GM23248 (cell line): ENCODE results near the gene ZFAND3. TPM values are rescaled to one million over a fixed set of nuclear protein-coding genes. Genes with fewer than 3 reads are reported as not detected.

Experiments used
- DNase-seq: peaks from one replicate; pipeline ENCODE4 v3.0.0-alpha.2; 2015
- H2AFZ ChIP-seq: fragments of 200-600 bp; sonication (generic); 2 replicates; pipeline ENCODE4 v1.6.1; 2016; ENCODE audit warnings: antibody characterized with exemption
- H3F3A ChIP-seq: fragments of 200-600 bp; sonication (generic); 2 replicates; pipeline ENCODE4 v1.6.1; 2016; ENCODE audit warnings: mild to moderate bottlenecking, antibody characterized with exemption, mixed run types; ENCODE audit not compliant: insufficient read depth
- H3K27ac ChIP-seq: fragments of 200-600 bp; sonication (generic); 2 replicates; pipeline ENCODE4 v1.5.1; 2016; ENCODE audit warnings: mild to moderate bottlenecking
- H3K27me3 ChIP-seq: fragments of 200-600 bp; sonication (generic); replicated peaks from 2 replicates; pipeline ENCODE4 v1.6.1; 2016; ENCODE audit warnings: mild to moderate bottlenecking; ENCODE audit not compliant: insufficient read depth
- H3K36me3 ChIP-seq: fragments of 200-600 bp; sonication (generic); 2 replicates; pipeline ENCODE4 v1.6.1; 2016; ENCODE audit warnings: low read depth, mild to moderate bottlenecking
- H3K4me1 ChIP-seq: fragments of 200-600 bp; sonication (generic); 2 replicates; pipeline ENCODE4 v1.6.1; 2016; ENCODE audit warnings: mild to moderate bottlenecking; ENCODE audit not compliant: insufficient read depth
- H3K4me2 ChIP-seq: fragments of 200-600 bp; sonication (generic); one replicate; pipeline ENCODE4 v1.6.1; 2016; ENCODE audit warnings: mild to moderate bottlenecking; ENCODE audit not compliant: unreplicated experiment
- H3K4me3 ChIP-seq: fragments of 200-600 bp; sonication (generic); 2 replicates; pipeline ENCODE4 v1.5.1; 2016; ENCODE audit warnings: mild to moderate bottlenecking
- H3K79me2 ChIP-seq: fragments of 200-600 bp; sonication (generic); 2 replicates; pipeline ENCODE4 v1.6.1; 2016; ENCODE audit warnings: mild to moderate bottlenecking; ENCODE audit not compliant: insufficient read depth
- H3K9ac ChIP-seq: fragments of 200-600 bp; sonication (generic); 2 replicates; pipeline ENCODE4 v1.6.1; 2016; ENCODE audit warnings: mild to moderate bottlenecking
- H3K9me2 ChIP-seq: fragments of 200-600 bp; sonication (generic); 2 replicates; pipeline ENCODE4 v1.6.1; 2016; ENCODE audit warnings: mixed run types, mild to moderate bottlenecking, moderate library complexity; ENCODE audit not compliant: insufficient read depth
- H3K9me3 ChIP-seq: fragments of 200-600 bp; sonication (generic); one replicate; pipeline ENCODE4 v1.6.1; 2017; ENCODE audit warnings: low read depth
- H4K20me1 ChIP-seq: fragments of 200-600 bp; sonication (generic); 2 replicates; pipeline ENCODE4 v1.6.0; 2016; ENCODE audit not compliant: insufficient read depth
- EZH2 ChIP-seq: fragments of 200-600 bp; sonication (generic); IDR thresholded peaks from 2 replicates; pipeline ENCODE4 v1.6.1; 2018; ENCODE audit warnings: antibody characterized with exemption, mild to moderate bottlenecking; ENCODE audit not compliant: insufficient read depth, poor library complexity, severe bottlenecking
- EZH2phosphoT487 ChIP-seq: fragments of 200-600 bp; sonication (generic); IDR thresholded peaks from 2 replicates; pipeline ENCODE4 v1.6.1; 2018; ENCODE audit warnings: antibody characterized with exemption, moderate library complexity, mild to moderate bottlenecking, low read depth; ENCODE audit not compliant: insufficient read depth
- WGBS, 2 experiments: methylation state at CpG; one replicate each; pipeline ENCODE4 v1.1.6; 2015 to 2017; ENCODE audit warnings: low lambda C conversion rate in 2 of 2, low coverage in 1 of 2; ENCODE audit errors: missing lambda C conversion rate in 2 of 2; 5-methylcytosine and 5-hydroxymethylcytosine counted together
- in situ Hi-C: fragments of 300-500 bp; cut with MboI; formaldehyde crosslinking; loops from 2 replicates; pipeline ENCODE4 v1.15.0; 2020
- polyA plus RNA-seq: library from polyadenylated mRNA; unstranded; fragments of >200 nt; fragmentation: Nextera tagmentation; extraction: Ambion mirVana; gene quantifications from 2 replicates; pipeline ENCODE4 v1.2.1, GENCODE V29; 2016
- total RNA-seq: library from RNA; depleted of rRNA; stranded (reverse); fragments of >200 nt; shearing (Covaris generic); gene quantifications from 2 replicates; pipeline ENCODE4 v1.2.3, GENCODE V29; 2014

The ZFAND3 gene
- total and polyA plus RNA-seq, 2 experiments from 2014 or later, result 27.5 to 40.0 TPM

DNA sequence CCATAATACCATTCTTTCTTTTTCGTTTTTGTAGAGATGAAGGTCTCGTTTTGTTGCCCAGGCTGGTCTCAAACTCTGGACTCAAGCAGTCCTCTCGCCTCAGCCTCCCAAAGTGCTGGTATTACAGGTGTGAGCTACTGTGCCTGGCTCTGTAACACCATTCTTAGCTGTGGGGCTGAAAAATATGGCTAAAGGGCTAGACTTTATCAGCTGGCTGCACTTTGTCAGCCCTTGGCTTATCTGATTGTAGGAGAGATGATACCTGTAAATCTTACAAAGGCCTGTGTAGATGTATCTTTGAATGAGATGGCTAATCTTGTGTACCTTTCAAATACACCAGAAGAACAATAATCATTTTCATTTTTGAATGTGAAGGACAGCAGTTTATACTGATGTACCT lies 55.2 kb downstream of the ZFAND3 start:
- DNase-seq, result no peak

DNA sequence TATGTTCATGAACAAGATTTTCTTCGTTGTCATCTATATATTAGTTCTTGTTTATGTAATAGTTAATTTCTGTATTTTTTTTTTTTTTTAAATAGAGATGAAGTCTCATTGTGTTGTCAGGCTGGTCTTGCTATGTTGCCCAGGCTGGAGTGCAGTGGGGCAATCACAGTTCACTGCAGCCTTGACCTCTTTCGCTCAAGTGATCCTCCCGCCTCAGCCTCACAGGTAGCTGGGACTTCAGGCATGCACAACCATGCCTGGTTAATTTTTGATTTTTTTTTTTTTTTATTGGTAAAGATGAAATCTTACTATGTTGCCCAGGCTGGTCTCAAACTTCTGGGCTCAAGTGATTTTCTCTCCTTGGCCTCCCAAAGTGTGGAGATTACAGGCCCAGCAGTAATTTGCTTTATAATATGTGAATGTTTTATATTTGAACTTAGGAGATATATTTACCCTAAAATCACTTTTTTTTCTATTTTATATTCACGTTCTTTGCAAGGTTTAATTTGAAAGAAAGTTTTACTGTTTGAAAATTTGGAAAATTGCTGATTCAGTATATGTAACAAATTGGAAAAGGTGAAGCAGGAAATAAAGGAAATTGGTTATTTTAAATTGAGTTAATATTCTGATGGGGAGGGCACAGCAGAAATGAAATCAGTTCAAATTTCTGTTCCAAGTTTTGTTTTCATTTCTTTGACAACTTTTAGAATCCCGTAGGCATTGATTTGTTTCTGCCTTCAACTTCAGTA lies 56.2 kb downstream of the ZFAND3 start:
- no peak overlapping the region for H3K4me2 ChIP-seq
- H3K4me1 ChIP-seq, result peaks cover 21% of the 10 kb centered on the region
- H3K36me3 ChIP-seq, result no peaks in the 10 kb centered on the region; the same call in 1 of the 2 replicates
- peaks cover 8% of the 10 kb centered on the region; the same call in 1 of the 2 replicates for H3F3A ChIP-seq
- H2AFZ ChIP-seq, result no peak overlapping the region
- H3K4me3 ChIP-seq, result no peak overlapping the region
- no peaks in the 10 kb centered on the region for H3K9me3 ChIP-seq
- H3K9me2 ChIP-seq, result no peaks in the 10 kb centered on the region
- in situ Hi-C loops, result no loop called here
- TF ChIP-seq EZH2, result no peak
- TF ChIP-seq EZH2phosphoT487, result no peak
- no peaks in the 10 kb centered on the region for H3K27me3 ChIP-seq
- no peak overlapping the region for H3K27ac ChIP-seq
- H3K79me2 ChIP-seq, result peaks cover 100% of the 10 kb centered on the region
- DNase-seq, result no peak
- no peak overlapping the region for H3K9ac ChIP-seq
- WGBS, 2 experiments, result 93 to 94% methylated on average over 5 of the region's 5 CpGs
- H4K20me1 ChIP-seq, result peaks cover 72% of the 10 kb centered on the region

More for the DNA sequence above, 55.2 kb downstream of the ZFAND3 start:
- H3K27me3 ChIP-seq, result no peaks in the 10 kb centered on the region
- in situ Hi-C loops, result no loop called here
- no peaks in the 10 kb centered on the region for H3K9me3 ChIP-seq
- H3K9me2 ChIP-seq, result no peaks in the 10 kb centered on the region
- peaks cover 100% of the 10 kb centered on the region for H3K79me2 ChIP-seq
- H2AFZ ChIP-seq, result no peak overlapping the region
- peaks cover 71% of the 10 kb centered on the region for H4K20me1 ChIP-seq
- H3K4me3 ChIP-seq, result no peak overlapping the region
- H3K9ac ChIP-seq, result no peak overlapping the region
- H3K27ac ChIP-seq, result no peak overlapping the region
- WGBS, 2 experiments, result 84 to 90% methylated on average over 3 of the region's 3 CpGs
- H3F3A ChIP-seq, result peaks cover 7% of the 10 kb centered on the region; the same call in 1 of the 2 replicates
- no peak overlapping the region for H3K4me2 ChIP-seq
- TF ChIP-seq EZH2phosphoT487, result no peak
- TF ChIP-seq EZH2, result no peak
- H3K36me3 ChIP-seq, result no peaks in the 10 kb centered on the region; the same call in 1 of the 2 replicates
- peaks cover 21% of the 10 kb centered on the region for H3K4me1 ChIP-seq

DNA sequence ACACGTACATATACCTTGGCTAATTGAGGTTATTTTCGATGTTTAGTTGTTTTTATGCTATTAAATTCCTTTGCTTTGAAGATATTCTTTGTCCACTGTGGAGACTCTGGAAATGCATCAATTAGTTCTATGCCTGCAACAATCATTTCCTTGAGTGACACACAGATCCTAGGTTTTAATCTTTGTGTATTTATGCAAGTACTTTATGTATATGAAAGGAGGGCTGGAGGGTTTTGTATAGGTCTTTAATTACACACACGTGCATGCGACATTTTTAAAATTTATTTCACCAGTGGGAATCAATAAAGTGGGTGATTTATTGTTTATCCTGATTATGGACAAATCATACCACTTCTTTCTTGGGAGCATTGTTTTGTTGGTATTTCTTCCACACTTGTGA lies 57.3 kb downstream of the ZFAND3 start:
- peaks cover 21% of the 10 kb centered on the region for H3K4me1 ChIP-seq
- H2AFZ ChIP-seq, result no peak overlapping the region
- 98 to 99% methylated on average over 4 of the region's 4 CpGs for WGBS, 2 experiments
- in situ Hi-C loops, result no loop called here
- H3K9me3 ChIP-seq, result no peaks in the 10 kb centered on the region
- H3K27ac ChIP-seq, result peak overlapping the region; percentile 57; the same call in 1 of the 2 replicates
- no peak overlapping the region for H3K4me2 ChIP-seq
- no peaks in the 10 kb centered on the region for H3K9me2 ChIP-seq
- TF ChIP-seq EZH2phosphoT487, result no peak
- TF ChIP-seq EZH2, result no peak
- H3F3A ChIP-seq, result peaks cover 8% of the 10 kb centered on the region; the same call in 1 of the 2 replicates
- no peaks in the 10 kb centered on the region for H3K27me3 ChIP-seq
- H4K20me1 ChIP-seq, result peaks cover 61% of the 10 kb centered on the region
- no peaks in the 10 kb centered on the region; the same call in 1 of the 2 replicates for H3K36me3 ChIP-seq
- H3K4me3 ChIP-seq, result no peak overlapping the region
- peaks cover 100% of the 10 kb centered on the region for H3K79me2 ChIP-seq
- no peak overlapping the region for H3K9ac ChIP-seq
- no peak for DNase-seq

DNA sequence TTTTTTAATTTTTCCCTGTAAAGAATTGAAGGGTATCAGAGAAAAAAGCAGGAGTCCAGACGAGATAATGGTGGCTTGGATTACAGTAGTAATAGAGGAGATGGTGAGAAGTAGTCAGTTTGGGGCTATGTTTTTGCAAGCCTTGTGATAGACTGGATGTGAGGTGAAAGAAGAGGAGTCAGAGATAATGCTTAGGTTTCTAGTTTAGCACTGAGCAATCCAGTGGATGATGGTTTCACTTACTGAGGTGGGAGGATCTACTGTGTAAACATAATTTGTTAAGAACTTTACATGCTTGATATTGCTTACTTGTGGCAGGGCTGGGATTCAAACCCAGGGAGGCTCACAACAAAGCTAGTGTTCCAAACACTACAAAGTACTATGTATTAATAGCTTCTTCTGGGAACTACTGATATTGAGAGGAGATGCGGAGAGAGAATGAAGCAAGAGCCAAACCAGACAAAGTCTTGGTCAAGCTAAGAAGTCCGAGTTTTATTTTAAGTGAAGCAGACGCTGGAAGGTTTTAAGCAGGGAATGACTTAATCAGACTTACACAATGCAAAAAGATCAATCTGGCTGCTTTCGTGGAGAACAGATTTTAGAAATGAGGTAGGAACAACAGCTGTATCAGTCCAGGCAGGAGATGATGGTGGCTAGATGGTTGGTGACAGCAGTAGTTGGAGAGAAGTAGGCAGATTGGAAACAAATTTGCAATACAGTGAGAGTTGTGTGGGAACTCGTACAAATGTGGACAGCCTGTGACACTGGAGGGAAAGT lies 58.0 kb downstream of the ZFAND3 start:
- Histone ChIP-seq H3K9ac (peak overlapping the region; percentile 30; the same call in 1 of the 2 replicates), H3K9me2 (no peaks in the 10 kb centered on the region), H3K27ac (peak overlapping the region; percentile 57), H3F3A (peaks cover 14% of the 10 kb centered on the region), H3K79me2 (peaks cover 100% of the 10 kb centered on the region), H2AFZ (no peak overlapping the region), H4K20me1 (peaks cover 54% of the 10 kb centered on the region), H3K4me3 (peak overlapping the region; percentile 17; the same call in 1 of the 2 replicates), H3K4me1 (peaks cover 27% of the 10 kb centered on the region), H3K36me3 (no peaks in the 10 kb centered on the region; the same call in 1 of the 2 replicates), H3K9me3 (no peaks in the 10 kb centered on the region), H3K4me2 (peak overlapping the region; percentile 55), H3K27me3 (no peaks in the 10 kb centered on the region)
- 37 to 39% methylated on average over 6 of the region's 6 CpGs for WGBS, 2 experiments
- peak; percentile 33 for DNase-seq
- no peak for TF ChIP-seq EZH2
- in situ Hi-C loops, result no loop called here
